H1 (cell line): ENCODE results near the gene PRDM10. TPM values are rescaled to one million over a fixed set of nuclear protein-coding genes. Genes with fewer than 3 reads are reported as not detected.

Source experiments
- CHD1 ChIP-seq: IDR thresholded peaks from 2 replicates; pipeline ENCODE4 v1.6.1; 2012; ENCODE audit warnings: low read depth, low read length, improper control_type of control experiment
- CREB1 ChIP-seq: IDR thresholded peaks from 2 replicates; pipeline ENCODE4 v1.6.1; 2012; ENCODE audit warnings: inconsistent platforms
- NANOG ChIP-seq: IDR thresholded peaks from 2 replicates; pipeline ENCODE4 v1.6.1; 2011; ENCODE audit warnings: low read length, low read depth, mild to moderate bottlenecking, inconsistent platforms; ENCODE audit not compliant: insufficient read depth, poor library complexity, severe bottlenecking
- RFX5 ChIP-seq: IDR thresholded peaks from 2 replicates; pipeline ENCODE4 v1.6.1; 2011; ENCODE audit warnings: low read depth, low read length, improper control_type of control experiment, borderline replicate concordance
- SIRT6 ChIP-seq: IDR thresholded peaks from one replicate; pipeline ENCODE4 v1.7.1; 2012; ENCODE audit warnings: low read length, inconsistent platforms
- ZNF274 ChIP-seq: IDR thresholded peaks from 2 replicates; pipeline ENCODE4 v1.7.0; 2012; ENCODE audit warnings: low read length, borderline replicate concordance; ENCODE audit errors: extremely low read depth
- polyA plus RNA-seq, 7 experiments: library from polyadenylated mRNA; depleted of rRNA in 3 of 7; stranded (reverse) in 5 of 7; unstranded in 2 of 7; fragments of >200 nt in 5 of 7; fragments of 200-250 nt in 2 of 7; gene quantifications; 1 replicate in 5 of 7; 2 replicates in 1 of 7; 4 replicates in 1 of 7; pipeline versions ENCODE4 v1.2.1 to v1.2.3, GENCODE V29; 2011 to 2013; ENCODE audit warnings: missing spikeins in 2 of 7, mixed read lengths in 2 of 7
- total RNA-seq: library from RNA; stranded (reverse); fragmentation: NEBNext Ultra II Directional; extraction: Animal tissue kit (Norgen Biotek cat#: 25700); gene quantifications from 2 replicates; pipeline ENCODE4 v1.2.1, GENCODE V29; 2021

PRDM10 gene
- total and polyA plus RNA-seq, 2 of the 8 experiments (the other 6 are each of a cell fraction or from before 2014, with no cell fraction given): 15.5 to 19.2 TPM

GRCh38 chr11:129856036-129856435, 146.6 kb downstream of the PRDM10 start (continued):
- TF ChIP-seq SIRT6 (no peak), CHD1 (no peak), CREB1 (no peak), ZNF274 (no peak), NANOG (no peak), RFX5 (no peak)
